ENCODE results near the gene SMAP2.
"Not testable (repeated sequence)": the region's sequence is repeated elsewhere in the genome, so short reads cannot be mapped to it uniquely, and the experiment has no call there.

SMAP2 gene

GRCh38 chr1:40382601-40383000 is 9.1 kb downstream of the SMAP2 start:
- Mint-ChIP-seq H3K27ac (peak overlapping the region; percentile 98), H3K36me3 (ENCODE audit: low read depth) (peaks cover 27% of the 10 kb centered on the region), H3K4me1 (ENCODE audit: low read depth) (peaks cover 80% of the 10 kb centered on the region), H3K4me3 (peak overlapping the region; percentile 84), H3K27me3 (ENCODE audit: low read depth) (no peaks in the 10 kb centered on the region), H3K9me3 (no peaks in the 10 kb centered on the region)
- no peak for DNase-seq (ENCODE audit: low spot score)

GRCh38 chr1:40383095-40383487 is 9.6 kb downstream of the SMAP2 start:
- Mint-ChIP-seq H3K27ac (peak overlapping the region; percentile 98), H3K27me3 (ENCODE audit: low read depth) (no peaks in the 10 kb centered on the region), H3K4me1 (ENCODE audit: low read depth) (peaks cover 78% of the 10 kb centered on the region), H3K4me3 (peak overlapping the region; percentile 84), H3K9me3 (no peaks in the 10 kb centered on the region), H3K36me3 (ENCODE audit: low read depth) (peaks cover 27% of the 10 kb centered on the region)
- DNase-seq (ENCODE audit: low spot score): no peak

- peaks cover 76% of the 10 kb centered on the region for H3K4me1 Mint-ChIP-seq (ENCODE audit: low read depth)
- H3K27me3 Mint-ChIP-seq (ENCODE audit: low read depth): no peaks in the 10 kb centered on the region
- H3K9me3 Mint-ChIP-seq: no peaks in the 10 kb centered on the region
- H3K27ac Mint-ChIP-seq: peak overlapping the region; percentile 98
- H3K36me3 Mint-ChIP-seq (ENCODE audit: low read depth): peaks cover 25% of the 10 kb centered on the region
- H3K4me3 Mint-ChIP-seq: peak overlapping the region; percentile 84
- DNase-seq (ENCODE audit: low spot score): no peak
Measured at GRCh38 chr1:40383488-40384412, 10.2 kb downstream of the SMAP2 start.

- Mint-ChIP-seq H3K27me3 (ENCODE audit: low read depth) (no peaks in the 10 kb centered on the region), H3K27ac (peak overlapping the region; percentile 98), H3K4me1 (ENCODE audit: low read depth) (peaks cover 82% of the 10 kb centered on the region), H3K9me3 (no peaks in the 10 kb centered on the region), H3K4me3 (peak overlapping the region; percentile 84), H3K36me3 (ENCODE audit: low read depth) (peaks cover 29% of the 10 kb centered on the region)
- no peak for DNase-seq (ENCODE audit: low spot score)
Measured at GRCh38 chr1:40384413-40384762, 10.9 kb downstream of the SMAP2 start.

- peaks cover 31% of the 10 kb centered on the region for H3K36me3 Mint-ChIP-seq (ENCODE audit: low read depth)
- peak overlapping the region; percentile 98 for H3K27ac Mint-ChIP-seq
- no peaks in the 10 kb centered on the region for H3K27me3 Mint-ChIP-seq (ENCODE audit: low read depth)
- H3K9me3 Mint-ChIP-seq: no peaks in the 10 kb centered on the region
- peak overlapping the region; percentile 84 for H3K4me3 Mint-ChIP-seq
- DNase-seq (ENCODE audit: low spot score): no peak
- H3K4me1 Mint-ChIP-seq (ENCODE audit: low read depth): peaks cover 81% of the 10 kb centered on the region
Measured at GRCh38 chr1:40384887-40385286, 11.4 kb downstream of the SMAP2 start.

GRCh38 chr1:40385437-40386358 is 12.2 kb downstream of the SMAP2 start:
- peak overlapping the region; percentile 98 for H3K27ac Mint-ChIP-seq
- DNase-seq (ENCODE audit: low spot score): peak; percentile 74
- H3K27me3 Mint-ChIP-seq (ENCODE audit: low read depth): no peaks in the 10 kb centered on the region
- peaks cover 36% of the 10 kb centered on the region for H3K36me3 Mint-ChIP-seq (ENCODE audit: low read depth)
- peak overlapping the region; percentile 84 for H3K4me3 Mint-ChIP-seq
- no peaks in the 10 kb centered on the region for H3K9me3 Mint-ChIP-seq
- H3K4me1 Mint-ChIP-seq (ENCODE audit: low read depth): peaks cover 85% of the 10 kb centered on the region

GRCh38 chr1:40386359-40386723 is 12.8 kb downstream of the SMAP2 start:
- Mint-ChIP-seq H3K4me1 (ENCODE audit: low read depth) (peaks cover 85% of the 10 kb centered on the region), H3K27me3 (ENCODE audit: low read depth) (no peaks in the 10 kb centered on the region), H3K9me3 (no peaks in the 10 kb centered on the region), H3K27ac (peak overlapping the region; percentile 98), H3K4me3 (peak overlapping the region; percentile 84), H3K36me3 (ENCODE audit: low read depth) (peaks cover 38% of the 10 kb centered on the region)
- DNase-seq (ENCODE audit: low spot score): no peak

- no peak for DNase-seq (ENCODE audit: low spot score)
- Mint-ChIP-seq H3K36me3 (ENCODE audit: low read depth) (peaks cover 38% of the 10 kb centered on the region), H3K27me3 (ENCODE audit: low read depth) (no peaks in the 10 kb centered on the region), H3K9me3 (no peaks in the 10 kb centered on the region), H3K4me3 (peak overlapping the region; percentile 84), H3K4me1 (ENCODE audit: low read depth) (peaks cover 85% of the 10 kb centered on the region), H3K27ac (peak overlapping the region; percentile 98)
Measured at GRCh38 chr1:40386796-40387195, 13.3 kb downstream of the SMAP2 start.

GRCh38 chr1:40387381-40388306 is 14.1 kb downstream of the SMAP2 start:
- Mint-ChIP-seq H3K27ac (peak overlapping the region; percentile 98), H3K36me3 (ENCODE audit: low read depth) (peaks cover 38% of the 10 kb centered on the region), H3K4me1 (ENCODE audit: low read depth) (peaks cover 82% of the 10 kb centered on the region), H3K4me3 (peak overlapping the region; percentile 84)
- not testable (repeated sequence) for H3K9me3 Mint-ChIP-seq; H3K27me3 Mint-ChIP-seq (ENCODE audit: low read depth); DNase-seq (ENCODE audit: low spot score)

GRCh38 chr1:40388456-40389321 is 15.2 kb downstream of the SMAP2 start:
- not testable (repeated sequence) for DNase-seq (ENCODE audit: low spot score); H3K9me3 Mint-ChIP-seq; H3K27me3 Mint-ChIP-seq (ENCODE audit: low read depth)
- peak overlapping the region; percentile 86 for H3K4me3 Mint-ChIP-seq
- peak overlapping the region; percentile 90 for H3K27ac Mint-ChIP-seq
- peaks cover 35% of the 10 kb centered on the region for H3K36me3 Mint-ChIP-seq (ENCODE audit: low read depth)
- peaks cover 76% of the 10 kb centered on the region for H3K4me1 Mint-ChIP-seq (ENCODE audit: low read depth)

GRCh38 chr1:40389322-40389803 is 15.8 kb downstream of the SMAP2 start:
- H3K36me3 Mint-ChIP-seq (ENCODE audit: low read depth): peaks cover 35% of the 10 kb centered on the region
- H3K4me3 Mint-ChIP-seq: peak overlapping the region; percentile 86
- no peak for DNase-seq (ENCODE audit: low spot score)
- H3K27ac Mint-ChIP-seq: peak overlapping the region; percentile 90
- no peaks in the 10 kb centered on the region for H3K27me3 Mint-ChIP-seq (ENCODE audit: low read depth)
- no peaks in the 10 kb centered on the region for H3K9me3 Mint-ChIP-seq
- peaks cover 77% of the 10 kb centered on the region for H3K4me1 Mint-ChIP-seq (ENCODE audit: low read depth)

GRCh38 chr1:40389871-40390560 is 16.5 kb downstream of the SMAP2 start:
- Mint-ChIP-seq H3K36me3 (ENCODE audit: low read depth) (peaks cover 38% of the 10 kb centered on the region), H3K27me3 (ENCODE audit: low read depth) (no peaks in the 10 kb centered on the region), H3K27ac (peak overlapping the region; percentile 83), H3K4me3 (peak overlapping the region; percentile 86), H3K9me3 (no peaks in the 10 kb centered on the region), H3K4me1 (ENCODE audit: low read depth) (peaks cover 77% of the 10 kb centered on the region)
- no peak for DNase-seq (ENCODE audit: low spot score)
